GM21576 (cell line): Measurements from ENCODE around the gene TMC7.
"Not testable (repeated sequence)": the region's sequence is repeated elsewhere in the genome, so short reads cannot be mapped to it uniquely, and the experiment has no call there.

ENCODE experiments used
- ATAC-seq: cut with Tn5 transposase; IDR thresholded peaks from one replicate; pipeline ENCODE4 v1.9.1; 2021; ENCODE audit warnings: mild to moderate bottlenecking, moderate library complexity; ENCODE audit not compliant: unreplicated experiment

Gene TMC7

DNA sequence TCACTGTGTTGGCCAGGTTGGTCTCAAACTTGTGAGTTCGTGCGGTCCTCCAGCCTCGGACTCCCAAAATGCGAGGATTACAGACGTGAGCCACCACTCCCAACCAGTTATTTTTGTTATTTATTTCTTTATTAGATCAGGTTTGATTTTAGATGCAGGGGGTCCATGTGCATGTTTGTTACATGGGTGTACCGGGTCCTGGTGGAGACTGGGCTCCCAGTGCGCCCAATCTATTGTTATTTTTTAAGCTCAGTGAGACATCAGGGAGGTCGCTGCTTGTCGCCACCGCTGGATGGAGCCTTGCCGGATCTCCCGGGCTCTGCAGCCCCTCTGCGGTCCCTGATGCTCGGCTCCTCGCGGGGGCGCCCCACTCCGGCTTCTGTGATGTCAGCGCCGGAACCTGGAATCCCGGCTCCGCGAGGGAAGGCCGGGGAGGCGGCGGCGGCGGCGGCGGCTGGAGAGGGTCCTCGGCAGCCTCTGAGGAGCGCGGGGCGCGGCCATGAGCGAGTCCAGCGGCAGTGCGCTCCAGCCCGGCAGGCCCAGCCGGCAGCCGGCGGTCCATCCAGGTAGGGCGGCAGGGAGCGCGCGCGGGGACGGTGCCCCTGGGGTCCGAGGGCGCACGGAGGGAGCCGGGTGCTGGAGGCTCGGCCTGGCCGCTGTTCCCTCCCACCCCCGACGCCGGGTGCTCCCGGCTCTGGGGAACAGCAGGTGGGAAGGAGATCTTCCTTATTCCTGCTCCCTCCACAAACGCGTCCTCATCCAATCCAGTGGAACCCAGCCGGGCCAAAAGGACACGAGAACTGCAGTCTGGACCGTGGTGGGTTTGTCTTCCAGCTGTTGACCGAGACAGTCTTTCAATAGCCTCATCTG is at the start of gene TMC7:
Gene TMC7 (plus strand): TSS at position 370 of the 870 bp plus-strand sequence. CDS start 130 bp downstream, at position 500.
- no peak for ATAC-seq

DNA sequence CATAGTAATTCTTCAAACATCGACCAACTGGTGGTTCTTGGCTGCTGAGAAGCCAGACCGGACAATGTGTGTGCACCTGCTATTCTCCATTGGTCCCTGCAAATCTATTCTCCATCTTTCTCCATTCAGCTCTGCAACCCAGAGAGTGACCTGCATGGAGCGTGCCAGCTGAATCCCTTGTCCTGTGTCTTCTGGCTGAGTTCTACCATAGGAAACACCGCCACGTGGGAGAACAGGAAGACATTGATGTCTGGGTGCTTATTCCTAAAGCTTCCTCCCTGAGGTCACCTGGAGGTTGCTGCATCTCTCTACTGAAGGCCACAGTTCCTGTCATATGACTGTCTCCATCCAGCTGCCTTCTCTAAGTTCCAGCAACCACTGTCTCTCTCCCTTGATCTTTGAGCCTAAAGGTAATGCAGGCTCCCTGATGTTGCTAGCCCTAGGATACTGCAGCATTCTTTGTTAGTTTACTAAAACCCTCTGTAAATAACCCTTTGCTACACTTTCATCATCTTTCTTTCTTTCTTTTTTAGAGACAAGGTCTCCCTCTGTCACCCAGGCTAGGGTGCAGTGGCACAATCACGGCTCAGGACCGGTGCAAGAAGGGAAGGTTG is 46.9 kb upstream of the TMC7 start:
- ATAC-seq: no peak

DNA sequence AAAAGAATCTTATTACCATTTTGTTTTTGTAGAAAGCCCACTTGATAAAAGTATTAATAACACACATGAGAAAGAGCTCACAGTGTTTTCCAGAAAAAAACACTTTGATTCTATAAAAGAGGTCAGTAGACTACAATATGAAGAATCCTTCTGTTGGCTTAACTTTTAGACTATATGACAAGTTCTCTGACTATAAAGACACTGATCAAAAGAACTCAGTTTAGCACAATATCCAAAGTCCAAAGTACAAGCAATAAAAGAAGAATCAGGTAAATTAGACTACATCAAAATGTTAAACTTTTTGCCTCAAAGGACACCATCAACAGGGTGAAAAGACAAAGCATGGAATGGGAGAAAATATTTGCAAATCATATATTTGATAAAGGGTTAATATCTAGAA is 46.3 kb upstream of the TMC7 start:
- ATAC-seq: no peak

GRCh38 chr16:18938986-18939385 is 44.7 kb upstream of the TMC7 start:
- no peak for ATAC-seq

DNA sequence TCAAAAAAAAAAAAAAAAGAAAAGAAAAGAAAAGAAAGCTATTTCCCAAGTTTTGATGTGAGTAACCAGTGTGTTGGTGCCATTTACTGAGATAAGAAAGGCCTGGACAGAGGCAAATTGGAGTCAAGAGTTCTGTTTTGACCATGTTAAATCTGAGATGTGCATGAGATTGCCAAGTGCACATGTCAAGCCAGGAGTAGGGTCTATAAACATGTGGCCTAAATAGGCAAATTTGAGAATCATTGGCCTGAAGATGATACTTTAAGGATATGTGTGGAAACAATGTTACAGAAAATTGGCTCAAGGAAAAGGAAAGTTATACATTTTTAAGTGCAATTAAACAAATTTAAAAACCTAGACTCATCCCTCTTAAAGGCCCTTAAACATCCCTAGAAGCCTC is 42.3 kb upstream of the TMC7 start:
- no peak for ATAC-seq

DNA sequence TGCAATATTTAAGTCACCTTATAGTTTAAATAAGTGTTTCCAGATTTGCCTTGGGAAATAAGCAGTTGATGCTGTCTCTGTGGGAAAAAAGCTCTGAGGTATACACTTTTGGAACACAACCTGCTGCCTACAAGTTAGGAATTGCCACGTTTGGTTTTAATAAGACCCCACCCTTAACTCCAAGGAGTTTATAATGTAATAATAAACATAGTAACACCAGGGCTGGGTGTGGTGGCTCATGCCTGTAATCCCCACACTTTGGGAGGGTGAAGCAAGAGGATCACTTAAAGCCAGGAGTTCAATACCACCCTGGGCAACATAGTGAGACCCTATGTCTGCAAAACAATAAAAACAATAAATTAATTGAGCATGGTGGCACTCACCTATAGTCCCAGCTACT is 41.7 kb upstream of the TMC7 start:
- ATAC-seq: no peak

GRCh38 chr16:18943414-18943813 is 40.3 kb upstream of the TMC7 start:
- no peak for ATAC-seq

DNA sequence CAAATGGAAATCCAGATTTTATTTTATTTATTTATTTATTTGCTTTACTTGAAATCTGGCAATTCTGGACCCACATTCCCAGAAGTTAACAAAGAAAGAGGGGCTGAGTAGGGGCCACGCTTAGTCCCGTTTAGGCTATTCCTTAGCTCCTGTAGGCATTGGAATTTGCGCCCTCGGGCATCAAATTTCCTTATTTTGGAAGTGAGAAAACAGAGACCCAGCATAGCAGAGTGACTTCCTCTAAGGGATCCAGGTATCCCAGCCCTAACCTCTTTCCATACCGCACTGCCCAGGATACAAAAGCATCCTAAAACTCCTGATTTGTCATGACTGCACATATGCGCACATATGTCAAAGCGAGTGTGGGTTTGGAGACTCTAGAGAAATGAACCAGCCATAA is 38.5 kb upstream of the TMC7 start:
- no peak for ATAC-seq

DNA sequence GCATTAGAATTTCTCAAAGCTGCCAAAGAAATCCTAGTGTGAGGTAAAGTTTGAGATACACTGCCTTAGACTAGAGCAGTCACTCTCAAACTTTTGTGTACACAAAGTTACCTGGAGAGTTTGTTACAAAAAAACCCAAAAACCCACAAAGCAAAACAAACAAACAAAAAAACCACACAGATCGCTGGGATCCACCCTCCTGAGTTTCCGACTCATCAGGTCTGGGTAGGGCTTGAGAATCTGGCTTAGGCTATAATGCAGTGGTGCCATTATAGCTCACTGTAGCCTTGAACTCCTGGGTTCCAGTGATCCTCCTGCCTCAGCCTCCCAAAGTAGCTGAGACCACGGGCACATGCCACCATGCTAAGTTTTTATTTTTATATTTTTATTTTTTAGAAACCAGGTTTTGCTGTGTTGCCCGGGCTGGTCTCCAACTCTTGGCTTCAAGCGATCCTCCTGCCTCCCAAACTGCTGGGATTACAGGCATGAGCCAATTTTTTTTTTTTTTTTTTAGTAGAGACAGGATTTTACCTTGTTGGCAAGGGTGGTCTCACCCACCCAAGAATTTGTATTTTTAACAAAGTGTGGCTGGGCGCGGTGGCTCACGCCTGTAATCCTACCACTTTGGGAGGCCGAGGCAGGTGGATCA is 35.2 kb upstream of the TMC7 start:
- no peak for ATAC-seq

DNA sequence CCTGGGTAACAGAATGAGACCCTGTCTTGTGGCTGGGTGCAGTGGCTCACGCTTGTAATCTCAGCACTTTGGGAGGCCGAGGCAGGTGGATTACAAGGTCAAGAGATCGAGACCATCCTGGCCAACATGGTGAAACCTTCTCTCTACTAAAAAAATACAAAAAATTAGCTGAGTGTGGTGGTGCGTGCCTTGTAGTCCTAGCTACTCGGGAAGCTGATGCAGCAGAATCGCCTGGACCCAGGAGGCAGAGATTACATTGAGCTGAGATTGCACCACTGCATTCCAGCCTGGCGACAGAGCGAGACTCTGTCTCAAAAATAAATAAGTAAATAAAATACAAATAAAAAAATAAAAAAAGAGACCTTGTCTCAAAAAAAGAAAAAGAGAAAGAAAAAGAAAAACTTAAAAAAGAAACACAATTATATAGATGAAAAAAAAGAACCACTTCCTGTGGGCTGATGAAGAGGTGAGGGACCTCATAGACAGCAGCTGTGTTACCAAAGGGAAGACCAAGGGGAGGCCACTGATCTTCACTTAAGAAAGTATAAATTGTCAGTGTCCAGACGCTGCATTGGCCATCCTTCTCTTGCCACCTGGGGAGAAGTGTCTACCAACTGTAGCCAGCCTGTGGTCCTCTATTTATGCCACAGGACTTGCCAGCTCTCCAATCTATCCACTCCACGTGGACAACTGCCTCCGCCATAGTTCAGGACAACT is 33.1 kb upstream of the TMC7 start:
- no peak for ATAC-seq

DNA sequence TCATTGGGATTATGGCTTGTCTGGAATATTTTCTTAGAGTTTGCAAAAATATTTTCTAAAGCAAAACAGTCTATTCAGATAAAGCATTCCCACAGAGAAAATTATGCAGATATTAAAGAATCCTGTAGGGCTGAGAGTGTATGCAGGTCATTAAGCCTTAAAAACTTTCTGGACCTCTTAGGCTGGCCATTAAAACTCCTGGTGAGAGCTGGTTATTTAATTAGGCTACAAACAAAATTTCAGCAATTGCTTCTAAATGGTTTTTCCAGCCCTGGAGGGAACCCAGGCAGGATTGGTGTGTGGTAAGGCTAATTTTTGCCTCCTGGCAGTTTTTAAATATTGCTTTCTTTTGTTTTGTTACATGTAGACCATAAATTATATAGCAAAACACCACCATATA is 30.2 kb upstream of the TMC7 start:
- ATAC-seq: no peak

- ATAC-seq: not testable (repeated sequence)
These were observed 27.7 kb upstream of the TMC7 start for GRCh38 chr16:18955874-18956580.

- not testable (repeated sequence) for ATAC-seq
These were observed 27.0 kb upstream of the TMC7 start for GRCh38 chr16:18956658-18957241.

DNA sequence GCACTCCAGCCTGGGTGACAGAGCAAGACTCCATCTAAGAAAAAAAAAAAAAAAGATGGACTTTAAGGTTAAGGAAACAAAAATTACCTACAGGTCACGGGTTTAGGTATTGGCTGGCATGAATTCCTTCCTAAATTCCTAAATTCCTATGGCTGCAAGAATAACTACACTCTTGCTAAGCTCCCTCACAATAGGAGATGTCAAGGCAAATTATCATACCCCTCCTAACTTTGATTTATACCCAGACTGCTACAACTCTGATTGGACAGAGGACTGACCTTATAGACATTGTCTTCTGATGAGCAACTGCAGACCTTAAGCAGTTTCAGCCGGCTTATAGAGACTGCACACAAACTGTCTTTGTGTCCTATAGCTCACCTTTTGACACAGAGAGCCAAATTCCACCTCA is 25.1 kb upstream of the TMC7 start:
- no peak for ATAC-seq

- ATAC-seq: no peak
These were observed 24.7 kb upstream of the TMC7 start for GRCh38 chr16:18959031-18959505.

DNA sequence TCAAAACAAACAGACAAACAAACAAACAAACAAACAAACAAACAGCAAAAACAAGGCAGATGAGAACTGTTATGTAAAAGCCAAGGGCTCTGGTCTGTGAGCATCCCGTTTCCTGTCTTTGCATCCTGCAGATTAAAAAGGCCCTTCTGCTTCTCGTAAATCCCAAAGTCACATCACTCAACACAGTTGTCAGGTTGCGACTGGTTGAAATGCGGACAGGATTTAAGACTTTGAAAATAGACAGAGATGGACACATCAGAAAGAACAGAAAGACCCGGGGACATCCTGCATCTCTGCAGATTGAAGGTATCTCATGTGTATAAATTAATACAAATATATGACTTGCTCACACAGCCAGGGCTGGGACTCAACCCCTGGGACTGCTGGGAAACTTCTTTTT is 18.2 kb upstream of the TMC7 start:
- ATAC-seq: no peak

DNA sequence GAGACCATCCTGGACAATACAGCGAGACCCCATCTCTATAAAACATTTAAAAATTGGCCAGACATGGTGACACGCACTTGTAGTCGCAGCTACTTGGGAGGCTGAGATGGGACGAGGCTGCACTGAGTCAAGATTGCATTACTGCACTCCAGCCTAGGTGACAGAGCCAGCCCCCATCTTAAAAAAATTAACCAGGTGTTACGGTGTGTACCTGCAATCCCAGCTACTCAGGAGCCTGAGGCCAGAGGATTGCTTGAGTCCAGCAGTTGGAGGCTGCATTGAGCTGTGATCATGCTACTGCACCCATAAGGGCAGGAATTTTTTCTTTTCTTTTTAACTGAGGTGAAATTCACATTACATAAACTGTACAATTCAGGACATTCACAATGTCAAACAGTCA is 16.9 kb upstream of the TMC7 start:
- no peak for ATAC-seq

- no peak for ATAC-seq
These were observed 14.5 kb upstream of the TMC7 start for GRCh38 chr16:18969050-18969854.

DNA sequence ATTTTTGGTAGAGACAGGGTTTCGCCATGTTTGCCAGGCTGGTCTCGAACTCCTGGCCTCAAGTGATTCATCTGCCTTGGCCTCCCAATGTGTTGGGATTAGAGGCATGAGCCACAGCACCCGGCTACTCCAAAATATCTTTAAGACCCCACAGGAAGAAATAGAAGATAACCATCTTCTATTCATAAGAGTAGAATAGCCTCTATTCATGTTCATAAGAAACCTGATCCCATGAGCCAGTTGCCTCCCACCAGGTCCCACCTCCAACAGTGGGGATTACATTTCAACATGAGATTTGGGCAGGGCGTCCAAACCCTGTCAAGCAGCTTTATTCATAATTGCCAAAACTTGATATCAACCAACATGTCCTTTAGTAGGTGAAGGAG is 13.9 kb upstream of the TMC7 start:
- no peak for ATAC-seq
